ENCODE results near the gene ACD. TPM values are rescaled to one million over a fixed set of nuclear protein-coding genes. Genes with fewer than 3 reads are reported as not detected.

ACD gene
- total and polyA plus RNA-seq, 2 of the 8 experiments (the other 6 are each of a cell fraction or from before 2014, with no cell fraction given), result 34.8 to 58.0 TPM

- TF ChIP-seq CHD7 (IDR thresholded peaks at IDR 0.05; ENCODE audit: insufficient replicate concordance, low read length) (no peak), CBX8 (IDR thresholded peaks at IDR 0.05; ENCODE audit: borderline replicate concordance, low read depth, low read length) (no peak), SP4 (IDR thresholded peaks at IDR 0.05; ENCODE audit: low read length) (no peak), NANOG (IDR thresholded peaks at IDR 0.05; ENCODE audit: insufficient read depth, low read depth, low read length, poor library complexity, severe bottlenecking) (no peak), POLR2A (IDR thresholded peaks at IDR 0.05; ENCODE audit: control extremely low read depth in 1 of 2, low read depth in 2 of 2, low read length in 2 of 2) (no peak), USF2 (IDR thresholded peaks at IDR 0.05; ENCODE audit: low read length) (no peak), KDM1A (IDR thresholded peaks at IDR 0.05; ENCODE audit: borderline replicate concordance, low read length) (no peak), CHD1 (IDR thresholded peaks at IDR 0.05; ENCODE audit: low read depth, low read length) (no peak), TBP (IDR thresholded peaks at IDR 0.05; ENCODE audit: low read depth, low read length) (no peak)
Measured at GRCh38 chr16:67655363-67655762, 4.7 kb downstream of the ACD start (continued).
